ENCODE measurements around the gene OR56A5.

GRCh38 chr11:6013042-6013441 lies 44.7 kb upstream of the OR56A5 start:
- no peak for TF ChIP-seq CTCF (IDR thresholded peaks at IDR 0.05; ENCODE audit: low read length)
- TF ChIP-seq EZH2 (optimal IDR thresholded peaks at IDR 0.05; ENCODE audit: low read depth, low read length): no peak
- no peak for TF ChIP-seq EZH2phosphoT487 (IDR thresholded peaks at IDR 0.05; ENCODE audit: low read length)

All from MM.1S (cell line).